Liver (tissue), 9 donors: ENCODE results near the gene UBL3. TPM values are rescaled to one million over a fixed set of nuclear protein-coding genes. Genes with fewer than 3 reads are reported as not detected.

ENCODE experiments used
- DNase-seq: peaks from one replicate; pipeline ENCODE4 v3.0.0-alpha.2; 2017; ENCODE audit warnings: low spot score
- H3K27ac ChIP-seq, 2 donors: one replicate each; pipeline ENCODE4 v1.7.0; 2013; ENCODE audit warnings: inconsistent platforms in 2 of 2, low read length in 2 of 2, control low read depth in 1 of 2, low read depth in 1 of 2, mild to moderate bottlenecking in 1 of 2
- H3K27me3 ChIP-seq, 4 donors: one replicate each; pipeline versions ENCODE4 v1.6.1 to v1.7.0; 2013; ENCODE audit warnings: low read length in 3 of 4, inconsistent platforms in 1 of 4, mild to moderate bottlenecking in 1 of 4, moderate library complexity in 1 of 4; ENCODE audit not compliant: control insufficient read depth in 4 of 4, insufficient read depth in 4 of 4
- H3K36me3 ChIP-seq, 4 donors: one replicate each; pipeline versions ENCODE4 v1.6.1 to v1.7.0; 2013; ENCODE audit warnings: low read length in 3 of 4, mild to moderate bottlenecking in 3 of 4, low read depth in 1 of 4, moderate library complexity in 1 of 4; ENCODE audit not compliant: control insufficient read depth in 4 of 4, insufficient read depth in 3 of 4
- H3K4me1 ChIP-seq, 4 donors: one replicate each; pipeline versions ENCODE4 v1.6.1 to v1.7.0; 2013; ENCODE audit warnings: low read length in 3 of 4, mild to moderate bottlenecking in 3 of 4, moderate library complexity in 1 of 4; ENCODE audit not compliant: control insufficient read depth in 4 of 4, insufficient read depth in 4 of 4
- H3K4me3 ChIP-seq, 3 donors: one replicate each; pipeline versions ENCODE4 v1.6.1 to v1.7.0; 2013; ENCODE audit warnings: low read length in 3 of 3, control low read depth in 1 of 3, low read depth in 1 of 3, mild to moderate bottlenecking in 1 of 3
- H3K9ac ChIP-seq, 2 donors: one replicate each; pipeline ENCODE4 v1.7.0; 2013; ENCODE audit warnings: low read length in 2 of 2, mild to moderate bottlenecking in 2 of 2, moderate library complexity in 2 of 2, control low read depth in 1 of 2, low read depth in 1 of 2
- H3K9me3 ChIP-seq, 4 donors: one replicate each; pipeline versions ENCODE4 v1.6.1 to v1.7.0; 2013; ENCODE audit warnings: low read length in 3 of 4; ENCODE audit not compliant: control insufficient read depth in 4 of 4
- ATF3 ChIP-seq: IDR thresholded peaks from 2 replicates; pipeline ENCODE4 v1.6.1; 2016; ENCODE audit warnings: antibody characterized with exemption
- EGR1 ChIP-seq, 2 donors: IDR thresholded peaks; 2 replicates each; pipeline ENCODE4 v1.6.1; 2016 to 2018; ENCODE audit warnings: antibody characterized with exemption in 2 of 2, low read depth in 2 of 2
- FOXA1 ChIP-seq: IDR thresholded peaks from 2 replicates; pipeline ENCODE4 v1.6.1; 2016; ENCODE audit warnings: antibody characterized with exemption
- FOXA2 ChIP-seq: IDR thresholded peaks from 2 replicates; pipeline ENCODE4 v1.6.1; 2016; ENCODE audit warnings: antibody characterized with exemption
- GABPA ChIP-seq, 2 donors: IDR thresholded peaks in 1 of 2; conservative IDR thresholded peaks in 1 of 2; 2 replicates each; pipeline ENCODE4 v1.6.1; 2016; ENCODE audit warnings: antibody characterized with exemption in 2 of 2, mild to moderate bottlenecking in 1 of 2, moderate library complexity in 1 of 2
- HNF4G ChIP-seq: IDR thresholded peaks from 2 replicates; pipeline ENCODE4 v1.6.1; 2016; ENCODE audit warnings: antibody characterized with exemption
- JUND ChIP-seq, 2 donors: IDR thresholded peaks; 2 replicates each; pipeline ENCODE4 v1.6.1; 2016; ENCODE audit warnings: antibody characterized with exemption in 2 of 2
- MAX ChIP-seq: IDR thresholded peaks from 2 replicates; pipeline ENCODE4 v1.6.1; 2016; ENCODE audit warnings: antibody characterized with exemption
- NR2F2 ChIP-seq: IDR thresholded peaks from 2 replicates; pipeline ENCODE4 v1.6.1; 2016; ENCODE audit warnings: antibody characterized with exemption
- RAD21 ChIP-seq, 2 donors: IDR thresholded peaks; 2 replicates each; pipeline ENCODE4 v1.6.1; 2016; ENCODE audit warnings: antibody characterized with exemption in 2 of 2, mild to moderate bottlenecking in 2 of 2
- REST ChIP-seq: IDR thresholded peaks from 2 replicates; pipeline ENCODE4 v1.6.1; 2016; ENCODE audit warnings: antibody characterized with exemption, mild to moderate bottlenecking
- RXRA ChIP-seq, 2 donors: IDR thresholded peaks; 2 replicates each; pipeline ENCODE4 v1.6.1; 2017 to 2018; ENCODE audit warnings: antibody characterized with exemption in 2 of 2, mild to moderate bottlenecking in 1 of 2
- TAF1 ChIP-seq: conservative IDR thresholded peaks from 2 replicates; pipeline ENCODE4 v1.6.1; 2016; ENCODE audit warnings: antibody characterized with exemption, mild to moderate bottlenecking
- YY1 ChIP-seq: IDR thresholded peaks from 2 replicates; pipeline ENCODE4 v1.6.1; 2016; ENCODE audit warnings: antibody characterized with exemption, mild to moderate bottlenecking
- WGBS: extraction: QIAGEN DNeasy Blood & Tissue Kit; methylation state at CpG from one replicate; pipeline ENCODE4 v1.1.7; 2013; 5-methylcytosine and 5-hydroxymethylcytosine counted together
- polyA plus RNA-seq, 2 donors: library from polyadenylated mRNA; stranded (reverse) in 1 of 2; unstranded in 1 of 2; fragments of 200-250 nt in 1 of 2; fragments of >200 nt in 1 of 2; fragmentation: Nextera tagmentation in 1 of 2; extraction: Ambion mirVana in 1 of 2; gene quantifications; one replicate each; pipeline versions ENCODE4 v1.2.1 to v1.2.3, GENCODE V29; 2013 to 2015
- total RNA-seq, 2 donors: library from RNA; depleted of rRNA; stranded (reverse); fragments of >200 nt; gene quantifications; one replicate each; pipeline ENCODE4 v1.2.3, GENCODE V29; 2014
- TF ChIP-seq, protein P1 (sequence below): IDR thresholded peaks from 2 replicates; pipeline ENCODE4 v1.6.1; 2016; ENCODE audit warnings: antibody characterized with exemption
- donor health status: healthy.
- donor health status: healthy.
- donor health status: healthy.
- donor health status: healthy.
- donor health status: healthy.

UBL3 gene
- total and polyA plus RNA-seq, 4 donors: 13.9 to 21.3 (median 15.9) TPM

GRCh38 chr13:29849071-29849631 is 1.3 kb downstream of the UBL3 start:
- WGBS: under 1% methylated on average over 24 of the region's 24 CpGs
- peak overlapping the region; percentile 91 to 98 for H3K9ac ChIP-seq

GRCh38 chr13:29847501-29847983 is 2.9 kb downstream of the UBL3 start:
- Histone ChIP-seq H3K4me3 (peak overlapping the region; percentile 36 to 66 (median 60)), H3K4me1 (peaks cover 0 to 16% (median 10%) of the 10 kb centered on the region in 4 donors), H3K27me3 (no peaks in the 10 kb centered on the region), H3K36me3 (no peaks in the 10 kb centered on the region), H3K9ac (peak overlapping the region; percentile 42 to 63), H3K27ac (peak overlapping the region; percentile 66 to 68), H3K9me3 (no peaks in the 10 kb centered on the region)
- peak; percentile 36 for DNase-seq
- WGBS: 4% methylated on average over 13 of the region's 13 CpGs
- TF ChIP-seq HNF4G (no peak), FOXA1 (no peak), EGR1 (IDR thresholded peaks at IDR 0.05; ENCODE audit: low read depth in 2 of 2) (no peak), NR2F2 (no peak), YY1 (peak; percentile 83), ATF3 (no peak), JUND (IDR thresholded peaks at IDR 0.05) (no peak), GABPA (IDR thresholded peaks at IDR 0.05 in 1 of 2, conservative IDR thresholded peaks at IDR 0.05 in 1 of 2) (no peak), MAX (peak; percentile 9), REST (no peak), FOXA2 (no peak), RXRA (IDR thresholded peaks at IDR 0.05) (no peak)
- TF ChIP-seq, protein P1, sequence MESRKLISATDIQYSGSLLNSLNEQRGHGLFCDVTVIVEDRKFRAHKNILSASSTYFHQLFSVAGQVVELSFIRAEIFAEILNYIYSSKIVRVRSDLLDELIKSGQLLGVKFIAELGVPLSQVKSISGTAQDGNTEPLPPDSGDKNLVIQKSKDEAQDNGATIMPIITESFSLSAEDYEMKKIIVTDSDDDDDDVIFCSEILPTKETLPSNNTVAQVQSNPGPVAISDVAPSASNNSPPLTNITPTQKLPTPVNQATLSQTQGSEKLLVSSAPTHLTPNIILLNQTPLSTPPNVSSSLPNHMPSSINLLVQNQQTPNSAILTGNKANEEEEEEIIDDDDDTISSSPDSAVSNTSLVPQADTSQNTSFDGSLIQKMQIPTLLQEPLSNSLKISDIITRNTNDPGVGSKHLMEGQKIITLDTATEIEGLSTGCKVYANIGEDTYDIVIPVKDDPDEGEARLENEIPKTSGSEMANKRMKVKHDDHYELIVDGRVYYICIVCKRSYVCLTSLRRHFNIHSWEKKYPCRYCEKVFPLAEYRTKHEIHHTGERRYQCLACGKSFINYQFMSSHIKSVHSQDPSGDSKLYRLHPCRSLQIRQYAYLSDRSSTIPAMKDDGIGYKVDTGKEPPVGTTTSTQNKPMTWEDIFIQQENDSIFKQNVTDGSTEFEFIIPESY: no peak

More at GRCh38 chr13:29849071-29849631, 1.3 kb downstream of the UBL3 start:
- H3K9me3 ChIP-seq: no peaks in the 10 kb centered on the region
- no peaks in the 10 kb centered on the region for H3K27me3 ChIP-seq
- no peak for TF ChIP-seq MAX
- no peak for TF ChIP-seq JUND (IDR thresholded peaks at IDR 0.05)
- peak; percentile 15 for TF ChIP-seq TAF1
- peak in 1 of 2 donors; percentile 9 for TF ChIP-seq RAD21 (IDR thresholded peaks at IDR 0.05)
- no peak for TF ChIP-seq RXRA (IDR thresholded peaks at IDR 0.05)
- peak; percentile 31 for TF ChIP-seq YY1
- peak; percentile 0 for TF ChIP-seq REST
- TF ChIP-seq ATF3: no peak
- no peak for TF ChIP-seq FOXA1
- H3K27ac ChIP-seq: peak overlapping the region; percentile 100
- H3K4me1 ChIP-seq: peaks cover 0 to 16% (median 10%) of the 10 kb centered on the region in 4 donors
- H3K36me3 ChIP-seq: no peaks in the 10 kb centered on the region
- H3K4me3 ChIP-seq: peak overlapping the region; percentile 81 to 90 (median 85)
- DNase-seq: peak; percentile 43
